Dedifferentiated amniotic fluid mesenchymal stem cell (primary cell): ENCODE results near the gene UBE2C.
"Not testable (repeated sequence)": the region's sequence is repeated elsewhere in the genome, so short reads cannot be mapped to it uniquely, and the experiment has no call there.

Source experiments
- DNase-seq: peaks from one replicate; pipeline ENCODE4 v3.0.0-alpha.2; 2016; ENCODE audit errors: extremely low spot score

UBE2C gene

GRCh38 chr20:45812157-45813005 lies at the start of gene UBE2C:
TSS of gene UBE2C (plus strand) at chr20:45812644. CDS start at chr20:45812696, 52 bp downstream.
- peak; percentile 99 for DNase-seq

GRCh38 chr20:45764618-45765282 lies 47.7 kb upstream of the UBE2C start:
- not testable (repeated sequence) for DNase-seq

- no peak for DNase-seq
These were observed 47.1 kb upstream of the UBE2C start for GRCh38 chr20:45765307-45765875.

- no peak for DNase-seq
These were observed 46.5 kb upstream of the UBE2C start for GRCh38 chr20:45765980-45766379.

GRCh38 chr20:45768479-45768878 lies 44.0 kb upstream of the UBE2C start:
- DNase-seq: no peak

- DNase-seq: peak; percentile 78
These were observed 41.2 kb upstream of the UBE2C start for GRCh38 chr20:45771182-45771759.

GRCh38 chr20:45772693-45773092 lies 39.8 kb upstream of the UBE2C start:
- DNase-seq: no peak

- DNase-seq: no peak
These were observed 37.5 kb upstream of the UBE2C start for GRCh38 chr20:45774945-45775344.

- DNase-seq: no peak
These were observed 37.0 kb upstream of the UBE2C start for GRCh38 chr20:45775411-45775810.

- no peak for DNase-seq
These were observed 35.5 kb upstream of the UBE2C start for GRCh38 chr20:45776931-45777330.

GRCh38 chr20:45779011-45779915 lies 33.2 kb upstream of the UBE2C start:
- peak; percentile 98 for DNase-seq

GRCh38 chr20:45780159-45780558 lies 32.3 kb upstream of the UBE2C start:
- DNase-seq: no peak

GRCh38 chr20:45781391-45781931 lies 31.0 kb upstream of the UBE2C start:
- peak; percentile 39 for DNase-seq

GRCh38 chr20:45782890-45783289 lies 29.6 kb upstream of the UBE2C start:
- no peak for DNase-seq

- DNase-seq: no peak
These were observed 28.7 kb upstream of the UBE2C start for GRCh38 chr20:45783656-45784294.

GRCh38 chr20:45788351-45788750 lies 24.1 kb upstream of the UBE2C start:
- DNase-seq: no peak

- no peak for DNase-seq
These were observed 19.9 kb upstream of the UBE2C start for GRCh38 chr20:45792317-45793118.

GRCh38 chr20:45796337-45797065 lies 15.9 kb upstream of the UBE2C start:
- no peak for DNase-seq

GRCh38 chr20:45797510-45797909 lies 14.9 kb upstream of the UBE2C start:
- not testable (repeated sequence) for DNase-seq
